ENCODE results near the gene CWC25. TPM values are rescaled to one million over a fixed set of nuclear protein-coding genes. Genes with fewer than 3 reads are reported as not detected.
A peak's percentile ranks its signal among the peaks of the same experiment; 100 is the strongest.

Gene CWC25
- total and polyA plus RNA-seq, 9 of the 15 experiments (the other 6 are each of a cell fraction or from before 2014, with no cell fraction given): 16.5 to 27.4 (median 23.0) TPM

DNA sequence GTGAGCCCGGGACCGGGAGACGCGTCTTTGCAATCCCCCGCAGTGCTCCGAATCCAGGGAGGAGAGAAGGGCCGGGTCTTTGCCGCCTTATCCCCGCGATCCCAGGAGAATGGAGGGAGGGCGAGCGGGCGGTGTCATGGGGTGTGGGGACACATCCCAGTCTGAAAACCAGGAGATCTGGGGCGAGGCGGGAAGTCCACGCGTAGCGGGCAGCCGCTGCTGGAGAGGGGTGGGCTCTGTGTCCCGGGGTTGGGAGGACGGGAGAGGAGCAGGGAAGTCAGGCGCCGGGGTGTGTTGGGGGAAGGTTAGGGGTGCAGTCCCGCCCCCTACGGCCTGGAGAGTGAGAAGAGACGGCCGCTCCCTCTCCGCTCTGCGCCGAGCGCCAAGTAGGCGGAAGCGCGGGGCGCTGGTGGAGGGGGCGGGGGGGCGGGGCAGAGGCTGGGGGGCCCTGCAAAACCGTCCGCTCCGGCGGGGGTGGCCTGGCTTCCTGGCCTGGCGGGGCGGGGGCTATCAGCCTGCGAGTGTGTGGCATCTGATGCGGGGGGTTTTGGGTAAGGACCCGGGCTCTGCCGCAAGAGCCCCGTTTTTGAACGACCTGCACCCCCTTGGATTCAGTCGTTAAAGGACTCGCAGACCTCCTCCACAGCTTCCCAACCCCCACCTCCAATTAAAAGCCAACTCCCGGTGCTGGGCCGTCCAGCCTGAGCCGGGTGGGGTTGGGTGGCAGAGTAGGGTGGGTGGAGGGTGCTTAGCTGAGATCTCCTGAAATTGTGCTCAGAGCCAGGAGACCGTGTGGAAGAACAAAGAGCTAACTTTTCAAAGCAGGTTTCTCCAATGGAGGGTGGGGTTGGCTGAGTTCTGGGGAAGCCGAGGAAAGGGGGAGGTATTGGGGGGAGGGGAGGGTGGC is 45.4 kb upstream of the CWC25 start (continued):
- no peak for TF ChIP-seq ATF4 (CRISPR knock-in tag; IDR thresholded peaks at IDR 0.05)
- TF ChIP-seq E4F1 (CRISPR knock-in tag; IDR thresholded peaks at IDR 0.05; ENCODE audit: borderline replicate concordance): no peak
- no peak for TF ChIP-seq RAD51 (IDR thresholded peaks at IDR 0.05; ENCODE audit: borderline replicate concordance, low read depth)
- no peak for TF ChIP-seq ELF4 (CRISPR knock-in tag; IDR thresholded peaks at IDR 0.05)
- TF ChIP-seq HIVEP1 (CRISPR knock-in tag; IDR thresholded peaks at IDR 0.05): no peak
- no peak for TF ChIP-seq RFX1 (IDR thresholded peaks at IDR 0.05)
- TF ChIP-seq ZNF77 (CRISPR knock-in tag; IDR thresholded peaks at IDR 0.05): no peak
- TF ChIP-seq, protein P1, sequence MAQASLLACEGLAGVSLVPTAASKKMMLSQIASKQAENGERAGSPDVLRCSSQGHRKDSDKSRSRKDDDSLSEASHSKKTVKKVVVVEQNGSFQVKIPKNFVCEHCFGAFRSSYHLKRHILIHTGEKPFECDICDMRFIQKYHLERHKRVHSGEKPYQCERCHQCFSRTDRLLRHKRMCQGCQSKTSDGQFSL (CRISPR knock-in tag; IDR thresholded peaks at IDR 0.05): no peak
- TF ChIP-seq, protein P1 (tag; IDR thresholded peaks at IDR 0.05): 0 out of 4 replicates have a peak, but pooled peaks of 1 of the 2 experiments have one; percentile 31
- no peak for TF ChIP-seq PRPF4 (IDR thresholded peaks at IDR 0.05; ENCODE audit: insufficient read depth, low read depth, low read length, poor library complexity, severe bottlenecking)
- TF ChIP-seq, protein P2, sequence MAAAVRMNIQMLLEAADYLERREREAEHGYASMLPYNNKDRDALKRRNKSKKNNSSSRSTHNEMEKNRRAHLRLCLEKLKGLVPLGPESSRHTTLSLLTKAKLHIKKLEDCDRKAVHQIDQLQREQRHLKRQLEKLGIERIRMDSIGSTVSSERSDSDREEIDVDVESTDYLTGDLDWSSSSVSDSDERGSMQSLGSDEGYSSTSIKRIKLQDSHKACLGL (CRISPR knock-in tag; IDR thresholded peaks at IDR 0.05; ENCODE audit: borderline replicate concordance, poor library complexity, severe bottlenecking): no peak
- TF ChIP-seq ZNF407 (IDR thresholded peaks at IDR 0.05; ENCODE audit: low read depth): no peak
- no peak for TF ChIP-seq RCOR1 (IDR thresholded peaks at IDR 0.05; ENCODE audit: borderline replicate concordance in 1 of 2, low read depth in 2 of 2, low read length in 2 of 2)

All from K562 (cell line).